HCT116 (cell line): ENCODE measurements around the gene AIDA. TPM values are rescaled to one million over a fixed set of nuclear protein-coding genes. Genes with fewer than 3 reads are reported as not detected.

ENCODE experiments used
- ATAC-seq: fragments of 200-7000 bp; cut with Tn5 transposase; 2 replicates; pipeline ENCODE4 v1.9.1; 2020; ENCODE audit warnings: mild to moderate bottlenecking, moderate library complexity
- BruUV-seq: library from RNA; stranded (reverse); fragments of 400-500 nt; replicated peaks from 2 replicates; lab custom pipeline; 2021; lab: Mats Ljungman, UMichigan
- CTCF ChIA-PET: fragments of 300-600 bp; sonication (Branson Sonifier 250); formaldehyde crosslinking; loops from one replicate; lab custom pipeline; 2021; ENCODE audit warnings: antibody characterized with exemption; lab: Charles Lee
- POLR2A ChIA-PET: fragments of 300-600, 350-600 bp; sonication (Branson Sonifier 250); formaldehyde crosslinking; loops from one replicate; lab custom pipeline; 2021; ENCODE audit warnings: antibody characterized with exemption; lab: Charles Lee
- RAD21 ChIA-PET, 2 experiments: fragments of 300-600 bp; sonication (Branson Sonifier 250); formaldehyde crosslinking; loops; one replicate each; lab custom pipeline; 2023; ENCODE audit warnings: low total read pairs in 2 of 2; ENCODE audit not compliant: uncharacterized antibody in 2 of 2, unreplicated experiment in 2 of 2, low non-redundant PET in 1 of 2; lab: Charles Lee
- DNase-seq: peaks from one replicate; pipeline ENCODE4 v3.0.0-alpha.2; 2010; ENCODE audit warnings: low read depth, low spot score
- H2AFZ ChIP-seq: fragments of 200-600 bp; shearing (Covaris generic), sonication (generic); 2 replicates; pipeline ENCODE4 v1.6.1; 2017; ENCODE audit warnings: low read depth, mixed run types, mixed read lengths, antibody characterized with exemption, low read length; ENCODE audit not compliant: poor library complexity, severe bottlenecking
- H3K27ac ChIP-seq: 2 replicates; pipeline ENCODE4 v1.5.1; 2012; ENCODE audit warnings: low read depth, low read length
- H3K27me3 ChIP-seq: fragments of 200-600 bp; sonication (generic); 2 replicates; pipeline ENCODE4 v1.6.1; 2016; ENCODE audit warnings: mixed run types, low read length, mixed read lengths; ENCODE audit not compliant: insufficient read depth
- H3K36me3 ChIP-seq, 2 experiments: fragments of 200-500 bp in 1 of 2; fragments of 200-600 bp in 1 of 2; sonication (Bioruptor generic) in 1 of 2; sonication (generic) in 1 of 2; 2 replicates each; pipeline versions ENCODE4 v1.5.1 to v1.6.1; 2014 to 2016; ENCODE audit warnings: low read length in 2 of 2, inconsistent platforms in 1 of 2, mixed read lengths in 1 of 2, mixed run types in 1 of 2; ENCODE audit not compliant: insufficient read depth in 2 of 2, control insufficient read depth in 1 of 2
- H3K4me1 ChIP-seq, 2 experiments: fragments of 200-600 bp in 1 of 2; sonication (generic) in 1 of 2; 2 replicates each; pipeline versions ENCODE4 v1.5.1 to v1.6.1; 2012 to 2017; ENCODE audit warnings: low read length in 2 of 2, inconsistent platforms in 1 of 2, mild to moderate bottlenecking in 1 of 2, mixed read lengths in 1 of 2, mixed run types in 1 of 2, moderate library complexity in 1 of 2; ENCODE audit not compliant: insufficient read depth in 2 of 2, control insufficient read depth in 1 of 2
- H3K4me2 ChIP-seq: fragments of 200-600 bp; sonication (generic); 2 replicates; pipeline ENCODE4 v1.6.1; 2017; ENCODE audit warnings: mixed run types, low read length, mixed read lengths
- H3K4me3 ChIP-seq, 2 experiments: fragments of 200-600 bp in 1 of 2; sonication (generic) in 1 of 2; replicated peaks in 1 of 2; 2 replicates each; pipeline ENCODE4 v1.5.1; 2011 to 2016; ENCODE audit warnings: low read length in 2 of 2, control low read depth in 1 of 2, low read depth in 1 of 2, mild to moderate bottlenecking in 1 of 2, mixed read lengths in 1 of 2, mixed run types in 1 of 2
- H3K79me2 ChIP-seq: fragments of 200-600 bp; sonication (generic); 2 replicates; pipeline ENCODE4 v1.6.1; 2017; ENCODE audit warnings: mild to moderate bottlenecking, mixed run types, low read length, moderate library complexity, mixed read lengths; ENCODE audit not compliant: insufficient read depth
- H3K9ac ChIP-seq: fragments of 200-600 bp; sonication (generic); 2 replicates; pipeline ENCODE4 v1.6.1; 2016; ENCODE audit warnings: low read length, mixed read lengths
- H3K9me2 ChIP-seq: fragments of 200-600 bp; sonication (generic), shearing (Covaris generic); 2 replicates; pipeline ENCODE4 v1.6.1; 2017; ENCODE audit warnings: mixed run types, mild to moderate bottlenecking, moderate library complexity; ENCODE audit not compliant: insufficient read depth
- H3K9me3 ChIP-seq, 2 experiments: fragments of 200-500 bp in 1 of 2; fragments of 200-600 bp in 1 of 2; sonication (Bioruptor generic) in 1 of 2; sonication (generic) in 1 of 2; 2 replicates each; pipeline ENCODE4 v1.6.1; 2014 to 2017; ENCODE audit warnings: low read length in 2 of 2, mixed read lengths in 2 of 2, inconsistent platforms in 1 of 2, low read depth in 1 of 2, mild to moderate bottlenecking in 1 of 2, mixed run types in 1 of 2, moderate library complexity in 1 of 2; ENCODE audit not compliant: control insufficient read depth in 1 of 2, insufficient read depth in 1 of 2
- H4K20me1 ChIP-seq: fragments of 200-600 bp; sonication (generic), shearing (Covaris generic); 2 replicates; pipeline ENCODE4 v1.6.1; 2017; ENCODE audit warnings: mixed run types, mild to moderate bottlenecking, moderate library complexity; ENCODE audit not compliant: insufficient read depth
- CEBPB ChIP-seq: IDR thresholded peaks from 2 replicates; pipeline ENCODE4 v1.6.1; 2012; ENCODE audit warnings: low read depth
- ELF1 ChIP-seq: IDR thresholded peaks from 2 replicates; pipeline ENCODE4 v1.6.1; 2012; ENCODE audit warnings: low read depth, borderline replicate concordance
- EZH2phosphoT487 ChIP-seq: fragments of 200-600 bp; IDR thresholded peaks from 2 replicates; pipeline ENCODE4 v1.6.1; 2018; ENCODE audit warnings: antibody characterized with exemption, borderline replicate concordance
- REST ChIP-seq: IDR thresholded peaks from 2 replicates; pipeline ENCODE4 v1.6.1; 2012; ENCODE audit warnings: low read depth
- SP1 ChIP-seq: IDR thresholded peaks from 2 replicates; pipeline ENCODE4 v1.6.1; 2012; ENCODE audit warnings: low read depth
- TCF7L2 ChIP-seq: IDR thresholded peaks from 2 replicates; pipeline ENCODE4 v1.7.0; 2011; ENCODE audit warnings: borderline replicate concordance, inconsistent platforms; ENCODE audit not compliant: insufficient read depth, insufficient read length; ENCODE audit errors: extremely low read depth
- ZNF274 ChIP-seq: fragments of 200-500 bp; sonication (Bioruptor generic); IDR thresholded peaks from 2 replicates; pipeline ENCODE4 v1.6.1; 2014; ENCODE audit warnings: mild to moderate bottlenecking, low read depth, low read length, inconsistent platforms
- intact Hi-C: fragments of 100-400 bp; cut with micrococcal nuclease; formaldehyde crosslinking; loops from 2 replicates; pipeline ENCODE4 v1.10.0; 2022
- total RNA-seq: library from RNA; stranded (reverse); gene quantifications from one replicate; pipeline ENCODE4 v1.2.1, GENCODE V29; 2021; ENCODE audit not compliant: unreplicated experiment

Gene AIDA
- total RNA-seq, 1 experiment from 2014 or later = 53.2 TPM

- no TSS peak for BruUV-seq
- POLR2A ChIA-PET = no interaction called here
- TF ChIP-seq SP1 (no peak), ELF1 (no peak), EZH2phosphoT487 (no peak), TCF7L2 (no peak), REST (no peak), CEBPB (no peak), ZNF274 (no peak)
- TF ChIP-seq, all 23 proteins: peak for 0
- Histone ChIP-seq H3K4me2 (no peak overlapping the region), H4K20me1 (no peaks in the 10 kb centered on the region), H3K79me2 (peaks cover 14% of the 10 kb centered on the region), H3K27ac (no peak overlapping the region), H3K4me1 (no peaks in the 10 kb centered on the region), H3K9me2 (no peaks in the 10 kb centered on the region), H3K36me3 (peaks cover 5 to 6% of the 10 kb centered on the region in 2 experiments; a peak in 3 of 4 replicates), H3K9ac (no peak overlapping the region), H3K4me3 (no peak overlapping the region), H2AFZ (no peak overlapping the region), H3K27me3 (no peaks in the 10 kb centered on the region), H3K9me3 (no peaks in the 10 kb centered on the region)
- intact Hi-C loops = loop anchor here (5.0 kb wide), 1 partner anchor 45 kb away; no protein-coding TSS in a partner anchor
- DNase-seq = no peak
- ChIA-PET CTCF (no interaction called here), RAD21 (no interaction called here)
- no peak for ATAC-seq
Measured at GRCh38 chr1:222697203-222697602, 15.1 kb downstream of the AIDA start.
